Femur (tissue), 1 donor: ENCODE results near the gene ELOVL1.

ENCODE experiments used
- DNase-seq: peaks from one replicate; pipeline ENCODE4 v3.0.0-alpha.2; 2017

Gene ELOVL1

DNA sequence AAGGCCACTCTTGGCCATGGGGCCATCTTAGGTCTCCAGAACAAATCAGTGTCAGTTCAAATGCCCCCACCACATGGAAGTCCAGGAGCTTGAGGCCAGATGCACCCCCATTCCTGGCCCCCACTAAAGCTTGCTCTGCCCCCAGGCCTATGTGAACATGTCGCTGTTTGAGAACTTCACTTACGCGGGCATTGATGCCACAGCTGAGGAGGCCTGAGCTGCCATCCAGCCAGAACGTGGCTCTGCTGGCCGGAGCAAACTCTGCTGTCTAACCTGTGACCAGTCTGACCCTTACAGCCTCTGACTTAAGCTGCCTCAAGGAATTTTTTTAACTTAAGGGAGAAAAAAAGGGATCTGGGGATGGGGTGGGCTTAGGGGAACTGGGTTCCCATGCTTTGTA lies 45.3 kb downstream of the ELOVL1 start:
- no peak for DNase-seq

- no peak for DNase-seq
Measured at GRCh38 chr1:43321331-43321891, 46.4 kb downstream of the ELOVL1 start.

GRCh38 chr1:43319766-43320165 lies 48.0 kb downstream of the ELOVL1 start:
- DNase-seq: no peak

- no peak for DNase-seq
Measured at GRCh38 chr1:43319288-43319687, 48.5 kb downstream of the ELOVL1 start.

DNA sequence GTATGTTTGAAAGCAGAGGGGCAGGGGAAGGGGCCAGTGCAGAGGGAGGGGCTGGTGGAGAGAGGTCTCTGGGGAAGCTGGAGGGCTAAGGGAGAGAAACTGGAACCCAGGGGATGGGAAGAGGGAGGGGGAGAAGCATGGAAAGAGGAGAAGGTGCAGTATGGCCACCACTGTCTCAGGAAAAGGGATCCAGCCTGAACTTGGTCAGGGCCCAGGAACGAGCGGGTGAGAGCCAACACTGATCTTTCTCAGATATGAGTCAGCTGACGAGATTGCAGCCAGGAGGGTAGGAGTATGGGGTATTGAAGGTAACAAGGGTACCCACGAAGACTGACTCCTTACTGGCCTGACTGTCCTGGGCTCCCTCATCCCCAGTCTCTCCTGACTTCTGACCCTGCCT lies 49.0 kb downstream of the ELOVL1 start:
- DNase-seq: no peak

DNA sequence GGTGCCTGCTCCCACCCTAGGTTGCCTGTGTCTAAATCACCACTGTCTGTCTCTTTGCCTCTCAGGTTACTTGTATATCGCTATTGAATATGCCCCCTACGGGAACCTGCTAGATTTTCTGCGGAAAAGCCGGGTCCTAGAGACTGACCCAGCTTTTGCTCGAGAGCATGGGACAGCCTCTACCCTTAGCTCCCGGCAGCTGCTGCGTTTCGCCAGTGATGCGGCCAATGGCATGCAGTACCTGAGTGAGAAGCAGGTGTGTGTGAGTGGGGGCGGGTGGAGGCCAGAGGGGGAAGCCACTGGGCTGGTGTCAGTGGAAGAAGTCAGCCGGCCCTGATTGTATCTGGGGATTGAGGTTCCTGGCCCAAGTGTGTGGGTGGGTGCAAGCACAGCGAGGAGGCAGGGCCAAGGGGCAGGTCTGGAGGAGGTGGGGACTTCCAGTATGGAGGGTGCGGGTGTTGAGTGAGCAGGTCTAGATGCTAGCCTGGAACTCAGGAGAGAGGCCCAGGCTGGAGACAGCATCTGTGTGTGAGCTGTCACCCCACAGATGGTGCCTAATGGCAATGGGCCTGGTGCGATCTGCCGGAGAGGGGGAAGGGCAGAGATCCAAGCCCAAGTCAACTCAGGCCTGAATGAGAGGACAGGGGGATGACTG lies 49.9 kb downstream of the ELOVL1 start:
- DNase-seq: no peak

DNA sequence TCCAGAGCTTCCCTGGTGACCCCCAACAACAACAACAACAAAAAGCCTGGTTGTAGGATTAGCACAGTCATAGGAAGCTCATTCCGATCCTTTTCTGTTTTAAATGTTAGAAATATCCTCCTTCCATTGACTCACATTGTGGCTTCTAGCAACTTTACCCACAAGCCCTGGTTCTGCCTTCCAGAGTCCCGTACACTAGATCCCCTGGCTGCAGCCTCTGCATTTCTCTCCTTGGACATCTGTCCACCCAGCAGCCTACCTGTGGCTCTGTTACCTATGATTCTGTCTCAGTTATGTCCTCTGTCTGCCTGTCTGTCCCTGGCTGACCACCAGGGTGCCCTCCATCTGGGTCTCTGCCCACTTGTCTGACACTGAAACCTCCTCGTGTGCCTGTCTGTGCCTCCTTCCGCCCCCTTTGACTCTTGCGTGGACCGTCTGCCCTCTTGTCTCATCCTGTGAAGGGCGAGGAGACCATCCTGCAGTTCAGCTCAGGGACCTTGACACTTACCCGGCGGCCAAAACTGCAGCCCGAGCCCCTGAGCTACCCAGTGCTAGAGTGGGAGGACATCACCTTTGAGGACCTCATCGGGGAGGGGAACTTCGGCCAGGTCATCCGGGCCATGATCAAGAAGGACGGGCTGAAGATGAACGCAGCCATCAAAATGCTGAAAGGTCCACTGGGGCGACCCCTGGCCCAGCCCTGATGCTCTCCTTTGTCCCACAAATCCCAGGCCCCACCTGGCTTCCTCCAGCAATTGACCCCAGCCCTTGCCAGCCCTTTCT lies 50.9 kb downstream of the ELOVL1 start:
- DNase-seq: no peak

DNA sequence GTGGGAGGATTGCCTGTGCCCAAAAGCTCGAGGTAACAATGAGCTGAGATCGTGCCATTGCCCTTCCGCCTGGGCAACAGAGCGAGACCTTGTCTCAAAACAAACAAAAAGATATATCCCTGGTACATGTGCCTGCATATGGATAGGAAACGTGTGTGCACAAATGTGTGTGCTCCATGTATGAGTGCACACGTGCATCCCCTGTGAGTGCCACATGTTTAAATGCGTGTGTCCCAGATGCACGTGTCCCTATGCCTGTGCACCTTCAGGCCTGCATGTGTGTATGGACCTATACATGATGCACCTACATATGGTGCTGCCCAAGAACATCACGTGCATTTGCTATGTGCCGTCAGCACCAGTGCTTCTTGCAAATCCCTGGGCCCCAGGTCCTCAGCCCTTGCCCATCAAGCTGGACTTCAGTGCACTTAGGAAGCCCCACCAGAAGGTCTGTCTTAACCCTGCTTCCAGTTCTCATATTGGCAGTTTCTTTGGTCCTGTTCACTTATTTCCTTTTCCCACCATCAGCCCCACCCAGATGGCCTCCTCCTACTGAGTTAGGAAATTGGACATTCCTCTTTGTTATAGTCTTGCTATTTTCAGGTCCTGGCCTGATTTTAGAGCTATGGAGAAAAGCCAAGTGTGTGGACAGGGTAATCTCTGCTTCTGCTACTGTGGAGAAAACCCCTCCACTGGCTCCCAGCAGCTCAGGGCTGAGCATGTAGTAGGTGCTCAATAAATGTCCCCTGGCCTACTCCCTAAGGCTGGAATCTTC lies 51.7 kb downstream of the ELOVL1 start:
- no peak for DNase-seq

DNA sequence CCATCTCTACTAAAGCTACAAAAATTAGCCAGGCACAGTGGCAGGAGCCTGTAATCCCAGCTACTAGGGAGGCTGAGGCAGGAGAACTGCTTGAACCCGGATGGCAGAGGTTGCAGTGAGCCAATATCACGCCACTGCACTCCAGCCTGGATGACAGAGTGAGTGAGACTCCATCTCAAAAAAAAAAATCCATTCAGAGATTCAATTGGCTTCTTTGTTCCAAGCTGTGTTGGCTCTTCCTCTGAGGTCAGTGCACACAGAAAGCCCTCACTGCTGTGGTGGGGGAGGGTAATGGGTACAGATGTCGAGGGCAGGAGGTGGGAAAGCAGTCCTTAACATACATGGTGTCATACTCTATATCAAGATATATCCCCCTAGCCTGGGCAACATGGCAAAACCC lies 52.3 kb downstream of the ELOVL1 start:
- no peak for DNase-seq

GRCh38 chr1:43314233-43314632 lies 53.6 kb downstream of the ELOVL1 start:
- DNase-seq: no peak

GRCh38 chr1:43313771-43314170 lies 54.0 kb downstream of the ELOVL1 start:
- no peak for DNase-seq
